CD14-positive monocyte (primary cell): Measurements from ENCODE around the gene GTF3A. TPM values are rescaled to one million over a fixed set of nuclear protein-coding genes. Genes with fewer than 3 reads are reported as not detected.

Source experiments
- DNase-seq, 3 donors: peaks; one replicate each; pipeline ENCODE4 v3.0.0-alpha.2; 2011 to 2022
- H2AFZ ChIP-seq: 2 replicates; pipeline ENCODE4 v1.6.0; 2012; ENCODE audit warnings: mild to moderate bottlenecking, low read depth, low read length, inconsistent platforms; ENCODE audit not compliant: insufficient read depth, poor library complexity, severe bottlenecking
- H3K27ac ChIP-seq, 2 donors: 1 replicate in 1 of 2; 2 replicates in 1 of 2; pipeline ENCODE4 v1.5.1; 2012 to 2013; ENCODE audit warnings: low read length in 2 of 2, control low read depth in 1 of 2, inconsistent platforms in 1 of 2, low read depth in 1 of 2, mild to moderate bottlenecking in 1 of 2
- H3K27me3 ChIP-seq, 2 donors: one replicate each; pipeline versions ENCODE4 v1.6.0 to v1.6.1; 2011 to 2013; ENCODE audit warnings: low read length in 2 of 2; ENCODE audit not compliant: control insufficient read depth in 2 of 2, insufficient read depth in 2 of 2
- H3K36me3 ChIP-seq, 2 donors: replicated peaks in 1 of 2; 1 replicate in 1 of 2; 2 replicates in 1 of 2; pipeline versions ENCODE4 v1.5.1 to v1.6.1; 2012 to 2013; ENCODE audit warnings: low read length in 2 of 2, control low read depth in 1 of 2, inconsistent platforms in 1 of 2, mild to moderate bottlenecking in 1 of 2; ENCODE audit not compliant: insufficient read depth in 2 of 2, control insufficient read depth in 1 of 2
- H3K4me1 ChIP-seq, 2 donors: 1 replicate in 1 of 2; 2 replicates in 1 of 2; pipeline versions ENCODE4 v1.5.1 to v1.6.1; 2012 to 2013; ENCODE audit warnings: low read length in 2 of 2, control low read depth in 1 of 2, inconsistent platforms in 1 of 2, mild to moderate bottlenecking in 1 of 2, moderate library complexity in 1 of 2; ENCODE audit not compliant: insufficient read depth in 2 of 2, control insufficient read depth in 1 of 2
- H3K4me2 ChIP-seq: replicated peaks from 2 replicates; pipeline ENCODE3; 2012; ENCODE audit warnings: low read length, moderate library complexity, mild to moderate bottlenecking; ENCODE audit not compliant: poor library complexity, severe bottlenecking; ENCODE audit errors: extremely low read depth
- H3K4me3 ChIP-seq, 3 experiments: fragments of 200-600 bp in 1 of 3; sonication (generic) in 1 of 3; replicated peaks in 1 of 3; 1 replicate in 2 of 3; 2 replicates in 1 of 3; pipeline ENCODE4 v1.5.1; 2011 to 2013; ENCODE audit warnings: low read length in 3 of 3, mild to moderate bottlenecking in 3 of 3, control low read depth in 2 of 3, low read depth in 2 of 3, inconsistent platforms in 1 of 3, moderate library complexity in 1 of 3
- H3K79me2 ChIP-seq: 2 replicates; pipeline ENCODE4 v1.6.0; 2012; ENCODE audit warnings: mild to moderate bottlenecking, control low read depth, inconsistent platforms, low read length, moderate library complexity; ENCODE audit not compliant: insufficient read depth
- H3K9ac ChIP-seq: 2 replicates; pipeline ENCODE4 v1.6.0; 2017; ENCODE audit warnings: low read length, mild to moderate bottlenecking; ENCODE audit not compliant: insufficient read depth, poor library complexity, severe bottlenecking
- H3K9me3 ChIP-seq, 2 donors: replicated peaks in 1 of 2; 1 replicate in 1 of 2; 2 replicates in 1 of 2; pipeline versions ENCODE4 v1.5.1 to v1.6.1; 2012 to 2013; ENCODE audit warnings: low read length in 2 of 2, control low read depth in 1 of 2; ENCODE audit not compliant: control insufficient read depth in 1 of 2, insufficient read depth in 1 of 2
- H4K20me1 ChIP-seq: 2 replicates; pipeline ENCODE4 v1.6.0; 2012; ENCODE audit warnings: mild to moderate bottlenecking, low read length, control low read depth, moderate library complexity; ENCODE audit not compliant: insufficient read depth
- H3K27ac Mint-ChIP-seq, 7 donors: one replicate each; pipeline ENCODE4 v1.8.0; 2020; ENCODE audit warnings: mild to moderate bottlenecking in 7 of 7, mixed read lengths in 7 of 7, moderate library complexity in 6 of 7, inconsistent platforms in 2 of 7
- H3K27me3 Mint-ChIP-seq, 3 donors: one replicate each; pipeline ENCODE4 v1.8.0; 2021 to 2022; ENCODE audit warnings: low read depth in 3 of 3, mild to moderate bottlenecking in 3 of 3, mixed read lengths in 3 of 3, moderate library complexity in 3 of 3, inconsistent platforms in 1 of 3
- H3K36me3 Mint-ChIP-seq, 2 donors: one replicate each; pipeline ENCODE4 v1.8.0; 2020; ENCODE audit warnings: mixed read lengths in 2 of 2, inconsistent platforms in 1 of 2, mild to moderate bottlenecking in 1 of 2
- H3K4me1 Mint-ChIP-seq: one replicate; pipeline ENCODE4 v1.8.0; 2020; ENCODE audit warnings: mild to moderate bottlenecking, mixed read lengths
- H3K4me3 Mint-ChIP-seq, 2 donors: one replicate each; pipeline ENCODE4 v1.8.0; 2020; ENCODE audit warnings: mild to moderate bottlenecking in 2 of 2, mixed read lengths in 2 of 2, moderate library complexity in 1 of 2
- H3K9me3 Mint-ChIP-seq, 7 donors: one replicate each; pipeline ENCODE4 v1.8.0; 2020 to 2022; ENCODE audit warnings: mixed read lengths in 7 of 7, mild to moderate bottlenecking in 6 of 7, moderate library complexity in 6 of 7, inconsistent platforms in 2 of 7
- CTCF ChIP-seq: fragments of 200-600 bp; IDR thresholded peaks from one replicate; pipeline ENCODE4 v1.8.0; 2022; ENCODE audit warnings: antibody characterized with exemption, mild to moderate bottlenecking
- WGBS: methylation state at CpG from one replicate; pipeline ENCODE4 v1.1.5; 2013; ENCODE audit warnings: missing lambda C conversion rate; ENCODE audit not compliant: insufficient coverage; 5-methylcytosine and 5-hydroxymethylcytosine counted together
- intact Hi-C, 2 donors: fragments of 100-400 bp; cut with micrococcal nuclease; formaldehyde crosslinking; loops; one replicate each; pipeline versions ENCODE4 v1.15.0 to v1.15.1; 2023
- polyA plus RNA-seq, 3 donors: library from polyadenylated mRNA; depleted of rRNA in 1 of 3; unstranded in 2 of 3; stranded (reverse) in 1 of 3; fragments of 300-500 nt in 2 of 3; fragments of >200 nt in 1 of 3; fragmentation: Illumina TruSeq in 2 of 3; gene quantifications; 1 replicate in 2 of 3; 2 replicates in 1 of 3; pipeline ENCODE4 v1.2.3, GENCODE V29; 2012 to 2021

GTF3A gene
- polyA plus RNA-seq, 3 donors: 88.8 to 259 (median 179) TPM

GRCh38 chr13:27472441-27472840 is 48.0 kb downstream of the GTF3A start:
- Histone ChIP-seq H3K36me3 (no peaks in the 10 kb centered on the region), H3K79me2 (no peaks in the 10 kb centered on the region), H3K4me3 (no peak overlapping the region), H4K20me1 (no peaks in the 10 kb centered on the region), H2AFZ (no peak overlapping the region), H3K4me1 (peaks cover 4 to 6% of the 10 kb centered on the region in 2 donors), H3K27ac (no peak overlapping the region), H3K4me2 (no peak overlapping the region), H3K9ac (no peak overlapping the region), H3K27me3 (no peaks in the 10 kb centered on the region), H3K9me3 (no peaks in the 10 kb centered on the region)
- peaks cover 0 to 2% (median 0%) of the 10 kb centered on the region in 7 donors for H3K9me3 Mint-ChIP-seq
- intact Hi-C loops: no loop called here
- peaks cover 0 to 3% (median 2%) of the 10 kb centered on the region in 3 donors for H3K27me3 Mint-ChIP-seq
- no peak for TF ChIP-seq CTCF
- H3K36me3 Mint-ChIP-seq: no peaks in the 10 kb centered on the region
- DNase-seq: no peak
- 100% methylated on average over 2 of the region's 2 CpGs for WGBS
- no peak overlapping the region for H3K27ac Mint-ChIP-seq
- H3K4me1 Mint-ChIP-seq: peaks cover 5% of the 10 kb centered on the region
- no peak overlapping the region for H3K4me3 Mint-ChIP-seq

- Histone ChIP-seq H3K27ac (no peak overlapping the region), H4K20me1 (no peaks in the 10 kb centered on the region), H2AFZ (no peak overlapping the region), H3K4me1 (peaks cover 4 to 9% of the 10 kb centered on the region in 2 donors), H3K36me3 (no peaks in the 10 kb centered on the region), H3K9me3 (no peaks in the 10 kb centered on the region), H3K27me3 (no peaks in the 10 kb centered on the region), H3K4me3 (no peak overlapping the region), H3K4me2 (no peak overlapping the region), H3K79me2 (no peaks in the 10 kb centered on the region), H3K9ac (no peak overlapping the region)
- Mint-ChIP-seq H3K9me3 (peaks cover 0 to 2% (median 0%) of the 10 kb centered on the region in 7 donors), H3K27me3 (peaks cover 0 to 3% (median 2%) of the 10 kb centered on the region in 3 donors), H3K36me3 (no peaks in the 10 kb centered on the region), H3K4me1 (peaks cover 9% of the 10 kb centered on the region), H3K4me3 (no peak overlapping the region), H3K27ac (no peak overlapping the region)
- no peak for DNase-seq
- WGBS: 94% methylated on average over 2 of the region's 3 CpGs
- TF ChIP-seq CTCF: no peak
- intact Hi-C loops: no loop called here
Measured at GRCh38 chr13:27472941-27473340, 48.5 kb downstream of the GTF3A start.
